Measurements from ENCODE around the gene CNTN5.

Gene CNTN5

GRCh38 chr11:99509863-99510262 is 489.1 kb downstream of the CNTN5 start:
- Histone ChIP-seq H3K23ac (ENCODE audit: low read length) (no peak overlapping the region), H3K14ac (ENCODE audit: low read length) (no peak overlapping the region), H3K18ac (ENCODE audit: low read length) (no peak overlapping the region), H2BK12ac (ENCODE audit: low read length) (no peak overlapping the region), H3K79me2 (ENCODE audit: control insufficient read depth, insufficient read depth, low read length, poor library complexity) (no peaks in the 10 kb centered on the region), H4K12ac (ENCODE audit: low read depth, low read length) (no peak overlapping the region), H3K4me3 (ENCODE audit: low read depth, low read length) (no peak overlapping the region), H4K91ac (ENCODE audit: low read depth, low read length) (no peak overlapping the region), H2BK120ac (ENCODE audit: insufficient read depth, low read length, poor library complexity) (no peak overlapping the region), H3K4me1 (ENCODE audit: control insufficient read depth in 1 of 2, insufficient read depth in 2 of 2, low read length in 2 of 2) (no peaks in the 10 kb centered on the region), H3K36me3 (ENCODE audit: control insufficient read depth in 1 of 2, insufficient read depth in 2 of 2, low read length in 2 of 2) (no peaks in the 10 kb centered on the region), H3K4ac (ENCODE audit: low read depth, low read length) (no peak overlapping the region), H2BK5ac (ENCODE audit: low read depth, low read length, poor library complexity) (no peak overlapping the region), H3K79me1 (ENCODE audit: low read length) (no peaks in the 10 kb centered on the region), H3K9ac (ENCODE audit: low read length) (no peak overlapping the region), H2AK5ac (ENCODE audit: low read length) (no peak overlapping the region), H2AFZ (ENCODE audit: insufficient read depth, low read length, poor library complexity) (no peak overlapping the region), H3K27me3 (ENCODE audit: insufficient read depth, low read length) (no peaks in the 10 kb centered on the region), H4K8ac (ENCODE audit: low read depth, low read length) (no peak overlapping the region), H3K9me3 (ENCODE audit: insufficient read depth, low read depth, low read length) (no peaks in the 10 kb centered on the region), H3K4me2 (ENCODE audit: low read length) (no peak overlapping the region), H3K27ac (ENCODE audit: low read depth, low read length) (no peak overlapping the region)
- DNase-seq: no peak
- WGBS (ENCODE audit: extremely low coverage, insufficient coverage, insufficient read length): no CpG with 5 or more reads among the region's 2 CpGs

- Histone ChIP-seq H3K36me3 (ENCODE audit: control insufficient read depth in 1 of 2, insufficient read depth in 2 of 2, low read length in 2 of 2) (no peaks in the 10 kb centered on the region), H2BK120ac (ENCODE audit: insufficient read depth, low read length, poor library complexity) (no peak overlapping the region), H3K79me1 (ENCODE audit: low read length) (no peaks in the 10 kb centered on the region), H3K27ac (ENCODE audit: low read depth, low read length) (no peak overlapping the region), H3K18ac (ENCODE audit: low read length) (no peak overlapping the region), H4K12ac (ENCODE audit: low read depth, low read length) (no peak overlapping the region), H3K4me3 (ENCODE audit: low read depth, low read length) (no peak overlapping the region), H2AK5ac (ENCODE audit: low read length) (no peak overlapping the region), H3K9me3 (ENCODE audit: insufficient read depth, low read depth, low read length) (no peaks in the 10 kb centered on the region), H2BK5ac (ENCODE audit: low read depth, low read length, poor library complexity) (no peak overlapping the region), H2AFZ (ENCODE audit: insufficient read depth, low read length, poor library complexity) (no peak overlapping the region), H3K9ac (ENCODE audit: low read length) (no peak overlapping the region), H3K23ac (ENCODE audit: low read length) (no peak overlapping the region), H3K4me2 (ENCODE audit: low read length) (no peak overlapping the region), H3K14ac (ENCODE audit: low read length) (no peak overlapping the region), H3K79me2 (ENCODE audit: control insufficient read depth, insufficient read depth, low read length, poor library complexity) (no peaks in the 10 kb centered on the region), H4K8ac (ENCODE audit: low read depth, low read length) (no peak overlapping the region), H2BK12ac (ENCODE audit: low read length) (no peak overlapping the region), H4K91ac (ENCODE audit: low read depth, low read length) (no peak overlapping the region), H3K4ac (ENCODE audit: low read depth, low read length) (no peak overlapping the region), H3K4me1 (ENCODE audit: control insufficient read depth in 1 of 2, insufficient read depth in 2 of 2, low read length in 2 of 2) (no peaks in the 10 kb centered on the region), H3K27me3 (ENCODE audit: insufficient read depth, low read length) (no peaks in the 10 kb centered on the region)
- WGBS (ENCODE audit: extremely low coverage, insufficient coverage, insufficient read length): no CpG with 5 or more reads among the region's 2 CpGs
- DNase-seq: no peak
These were observed 492.6 kb downstream of the CNTN5 start for GRCh38 chr11:99513368-99513767.

- no peak overlapping the region for H3K4me3 ChIP-seq (ENCODE audit: low read depth, low read length)
- H2AFZ ChIP-seq (ENCODE audit: insufficient read depth, low read length, poor library complexity): no peak overlapping the region
- no peak overlapping the region for H3K4ac ChIP-seq (ENCODE audit: low read depth, low read length)
- H3K9ac ChIP-seq (ENCODE audit: low read length): no peak overlapping the region
- no peaks in the 10 kb centered on the region for H3K9me3 ChIP-seq (ENCODE audit: insufficient read depth, low read depth, low read length)
- no peak overlapping the region for H3K14ac ChIP-seq (ENCODE audit: low read length)
- H4K91ac ChIP-seq (ENCODE audit: low read depth, low read length): no peak overlapping the region
- H2AK5ac ChIP-seq (ENCODE audit: low read length): no peak overlapping the region
- H3K18ac ChIP-seq (ENCODE audit: low read length): no peak overlapping the region
- H4K12ac ChIP-seq (ENCODE audit: low read depth, low read length): no peak overlapping the region
- no peaks in the 10 kb centered on the region for H3K36me3 ChIP-seq (ENCODE audit: control insufficient read depth in 1 of 2, insufficient read depth in 2 of 2, low read length in 2 of 2)
- DNase-seq: no peak
- no peaks in the 10 kb centered on the region for H3K4me1 ChIP-seq (ENCODE audit: control insufficient read depth in 1 of 2, insufficient read depth in 2 of 2, low read length in 2 of 2)
- H4K8ac ChIP-seq (ENCODE audit: low read depth, low read length): no peak overlapping the region
- H2BK12ac ChIP-seq (ENCODE audit: low read length): no peak overlapping the region
- H2BK5ac ChIP-seq (ENCODE audit: low read depth, low read length, poor library complexity): no peak overlapping the region
- no peak overlapping the region for H3K23ac ChIP-seq (ENCODE audit: low read length)
- H3K4me2 ChIP-seq (ENCODE audit: low read length): no peak overlapping the region
- H3K27me3 ChIP-seq (ENCODE audit: insufficient read depth, low read length): no peaks in the 10 kb centered on the region
- no peak overlapping the region for H3K27ac ChIP-seq (ENCODE audit: low read depth, low read length)
- WGBS (ENCODE audit: extremely low coverage, insufficient coverage, insufficient read length): no CpG with 5 or more reads among the region's 2 CpGs
- no peak overlapping the region for H2BK120ac ChIP-seq (ENCODE audit: insufficient read depth, low read length, poor library complexity)
- no peaks in the 10 kb centered on the region for H3K79me1 ChIP-seq (ENCODE audit: low read length)
- no peaks in the 10 kb centered on the region for H3K79me2 ChIP-seq (ENCODE audit: control insufficient read depth, insufficient read depth, low read length, poor library complexity)
These were observed 498.3 kb downstream of the CNTN5 start for GRCh38 chr11:99519095-99519494.

- no peak overlapping the region for H2BK5ac ChIP-seq (ENCODE audit: low read depth, low read length, poor library complexity)
- no peak overlapping the region for H2BK120ac ChIP-seq (ENCODE audit: insufficient read depth, low read length, poor library complexity)
- H3K4me3 ChIP-seq (ENCODE audit: low read depth, low read length): no peak overlapping the region
- H3K79me2 ChIP-seq (ENCODE audit: control insufficient read depth, insufficient read depth, low read length, poor library complexity): no peaks in the 10 kb centered on the region
- no peak overlapping the region for H2BK12ac ChIP-seq (ENCODE audit: low read length)
- no peaks in the 10 kb centered on the region for H3K36me3 ChIP-seq (ENCODE audit: control insufficient read depth in 1 of 2, insufficient read depth in 2 of 2, low read length in 2 of 2)
- no peaks in the 10 kb centered on the region for H3K79me1 ChIP-seq (ENCODE audit: low read length)
- H3K14ac ChIP-seq (ENCODE audit: low read length): no peak overlapping the region
- H3K4me2 ChIP-seq (ENCODE audit: low read length): no peak overlapping the region
- no peak overlapping the region for H4K12ac ChIP-seq (ENCODE audit: low read depth, low read length)
- H3K9me3 ChIP-seq (ENCODE audit: insufficient read depth, low read depth, low read length): no peaks in the 10 kb centered on the region
- no peak overlapping the region for H2AK5ac ChIP-seq (ENCODE audit: low read length)
- no CpG with 5 or more reads among the region's 5 CpGs for WGBS (ENCODE audit: extremely low coverage, insufficient coverage, insufficient read length)
- no peak overlapping the region for H3K23ac ChIP-seq (ENCODE audit: low read length)
- H4K91ac ChIP-seq (ENCODE audit: low read depth, low read length): no peak overlapping the region
- no peak overlapping the region for H3K4ac ChIP-seq (ENCODE audit: low read depth, low read length)
- no peak for DNase-seq
- H3K9ac ChIP-seq (ENCODE audit: low read length): no peak overlapping the region
- H3K27ac ChIP-seq (ENCODE audit: low read depth, low read length): no peak overlapping the region
- no peak overlapping the region for H3K18ac ChIP-seq (ENCODE audit: low read length)
- no peaks in the 10 kb centered on the region for H3K4me1 ChIP-seq (ENCODE audit: control insufficient read depth in 1 of 2, insufficient read depth in 2 of 2, low read length in 2 of 2)
- no peaks in the 10 kb centered on the region for H3K27me3 ChIP-seq (ENCODE audit: insufficient read depth, low read length)
- H4K8ac ChIP-seq (ENCODE audit: low read depth, low read length): no peak overlapping the region
- no peak overlapping the region for H2AFZ ChIP-seq (ENCODE audit: insufficient read depth, low read length, poor library complexity)
These were observed 501.9 kb downstream of the CNTN5 start for GRCh38 chr11:99522467-99523173.
